IPS-18c (cell line): ENCODE measurements around the gene NSMF.

ENCODE experiments used
- H3K4me3 ChIP-seq: 2 replicates; pipeline ENCODE4 v1.7.0; 2013; ENCODE audit warnings: low read depth, mild to moderate bottlenecking, low read length, moderate library complexity; ENCODE audit not compliant: insufficient read depth
- H3K9me3 ChIP-seq: one replicate; pipeline ENCODE4 v1.6.1; 2013; ENCODE audit warnings: mild to moderate bottlenecking, low read length, moderate library complexity; ENCODE audit not compliant: control insufficient read depth, insufficient read depth

The NSMF gene

GRCh38 chr9:137429974-137430722 is 29.0 kb downstream of the NSMF start:
- Histone ChIP-seq H3K4me3 (no peak overlapping the region), H3K9me3 (no peaks in the 10 kb centered on the region)

DNA sequence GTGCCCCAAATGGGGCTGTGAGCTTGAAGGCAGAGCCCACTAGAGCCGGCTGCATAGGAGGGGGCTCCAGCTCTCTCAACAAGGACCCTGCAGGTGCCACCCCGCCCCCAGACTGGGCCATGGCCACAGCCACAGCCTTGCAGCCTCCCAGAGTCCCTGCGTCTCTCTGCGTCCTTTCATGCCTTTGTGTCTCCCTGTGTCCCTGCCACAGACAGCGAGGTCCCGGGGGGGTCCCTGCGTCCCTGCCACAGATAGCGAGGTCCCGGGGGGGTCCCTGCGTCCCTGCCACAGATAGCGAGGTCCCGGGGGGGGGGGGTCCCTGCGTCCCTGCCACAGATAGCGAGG is 29.6 kb downstream of the NSMF start:
- no peaks in the 10 kb centered on the region for H3K9me3 ChIP-seq
- H3K4me3 ChIP-seq = no peak overlapping the region

- Histone ChIP-seq H3K9me3 (no peaks in the 10 kb centered on the region), H3K4me3 (no peak overlapping the region)
Observed at GRCh38 chr9:137428841-137429545, 30.1 kb downstream of the NSMF start.

- H3K4me3 ChIP-seq = no peak overlapping the region
- H3K9me3 ChIP-seq = no peaks in the 10 kb centered on the region
Observed at GRCh38 chr9:137428311-137428630, 30.9 kb downstream of the NSMF start.

GRCh38 chr9:137427454-137428310 is 31.5 kb downstream of the NSMF start:
- Histone ChIP-seq H3K4me3 (no peak overlapping the region), H3K9me3 (no peaks in the 10 kb centered on the region)

DNA sequence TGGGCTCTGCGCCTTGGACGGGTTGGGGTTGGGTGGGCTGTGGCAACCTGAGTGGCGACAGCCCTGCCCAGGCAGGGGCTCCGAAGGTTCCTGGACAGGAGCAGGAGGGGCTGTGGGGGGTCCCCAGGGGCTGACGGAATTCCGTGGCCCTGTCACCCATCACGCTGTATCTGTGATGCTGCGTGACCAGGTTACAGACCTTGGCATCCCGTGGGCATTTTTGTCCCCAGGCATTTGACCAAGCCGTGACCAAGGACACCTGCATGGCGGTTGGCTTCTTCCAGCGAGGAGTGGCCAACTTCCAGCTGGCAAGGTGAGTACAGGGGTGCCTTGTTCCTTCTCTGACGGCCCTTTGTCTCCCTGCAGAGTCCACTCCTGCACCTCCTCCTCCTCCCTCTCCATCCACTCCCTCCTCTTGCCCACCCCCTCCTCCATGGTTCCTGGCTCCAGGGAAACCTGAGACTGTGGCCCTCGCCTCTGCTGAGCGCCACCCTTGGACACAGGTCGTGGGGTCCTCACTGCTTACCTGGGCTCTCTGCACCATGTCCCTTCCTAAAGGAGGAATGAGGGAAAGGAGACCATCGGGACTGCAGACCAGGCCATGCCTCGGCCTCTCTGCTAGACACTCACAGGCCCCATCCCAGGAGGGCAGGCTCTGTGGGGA is 33.0 kb downstream of the NSMF start:
- no peaks in the 10 kb centered on the region for H3K9me3 ChIP-seq

GRCh38 chr9:137423514-137424291 is 35.4 kb downstream of the NSMF start:
- Histone ChIP-seq H3K4me3 (peak overlapping the region; percentile 52), H3K9me3 (no peaks in the 10 kb centered on the region)

More for the DNA sequence above, 33.0 kb downstream of the NSMF start:
- no peak overlapping the region for H3K4me3 ChIP-seq

DNA sequence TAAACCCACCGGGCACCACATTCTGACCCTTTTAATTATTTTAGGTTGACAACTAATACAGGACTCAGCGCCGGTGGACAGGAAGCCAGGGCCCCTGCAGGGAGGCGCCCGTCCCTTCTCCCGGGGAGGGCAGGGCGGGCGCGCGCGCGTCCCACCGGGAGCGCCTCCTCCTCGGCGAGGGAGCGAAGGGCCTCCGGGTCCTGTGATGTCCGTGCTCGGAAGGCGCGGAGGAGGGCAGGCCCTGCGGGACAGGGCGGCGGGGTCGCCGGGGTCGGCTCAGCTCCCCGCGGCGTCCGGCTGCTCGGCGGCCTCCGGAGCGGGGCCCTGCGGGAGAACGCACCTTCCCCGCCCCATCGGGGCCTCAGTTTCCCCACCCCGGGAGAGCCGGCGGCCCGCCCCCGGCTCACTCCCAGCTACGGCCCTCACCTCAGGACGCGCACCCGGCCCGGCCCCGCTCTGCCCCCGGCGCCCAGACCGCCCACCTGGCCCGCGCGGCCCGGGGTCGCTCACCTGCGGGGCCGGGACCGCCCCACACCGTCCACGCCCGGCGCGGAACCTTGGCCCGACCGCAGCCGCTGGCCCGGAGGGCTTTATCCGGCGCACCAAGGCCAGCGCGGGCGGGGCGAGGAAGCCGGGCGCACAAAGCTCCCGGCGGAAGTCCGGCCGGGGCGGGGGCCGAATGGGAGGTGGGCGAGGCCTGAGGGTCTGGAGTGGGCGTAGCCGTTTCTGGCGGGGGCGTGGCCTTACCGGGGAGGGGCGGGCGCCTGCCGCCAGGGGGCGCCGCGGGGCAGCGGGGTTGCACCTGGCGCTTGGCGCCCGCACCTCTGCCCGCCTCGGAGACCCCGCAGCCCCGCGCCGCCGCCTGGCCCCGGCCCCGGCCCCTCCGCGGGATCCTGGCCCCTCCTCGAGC is 36.3 kb downstream of the NSMF start, which contains the start of the genes EXD3 and NOXA1:
Gene EXD3, minus strand, starts transcription at position 559 of the 910 bp plus-strand sequence. CDS start 27,805 bp downstream, outside the sequence.
Gene NOXA1, plus strand, starts transcription at position 790 of the 910 bp plus-strand sequence. CDS start 137 bp downstream, outside the sequence.
- Histone ChIP-seq H3K4me3 (peak within 1 kb of the TSS; percentile 76), H3K9me3 (no peaks in the 10 kb centered on the region)

DNA sequence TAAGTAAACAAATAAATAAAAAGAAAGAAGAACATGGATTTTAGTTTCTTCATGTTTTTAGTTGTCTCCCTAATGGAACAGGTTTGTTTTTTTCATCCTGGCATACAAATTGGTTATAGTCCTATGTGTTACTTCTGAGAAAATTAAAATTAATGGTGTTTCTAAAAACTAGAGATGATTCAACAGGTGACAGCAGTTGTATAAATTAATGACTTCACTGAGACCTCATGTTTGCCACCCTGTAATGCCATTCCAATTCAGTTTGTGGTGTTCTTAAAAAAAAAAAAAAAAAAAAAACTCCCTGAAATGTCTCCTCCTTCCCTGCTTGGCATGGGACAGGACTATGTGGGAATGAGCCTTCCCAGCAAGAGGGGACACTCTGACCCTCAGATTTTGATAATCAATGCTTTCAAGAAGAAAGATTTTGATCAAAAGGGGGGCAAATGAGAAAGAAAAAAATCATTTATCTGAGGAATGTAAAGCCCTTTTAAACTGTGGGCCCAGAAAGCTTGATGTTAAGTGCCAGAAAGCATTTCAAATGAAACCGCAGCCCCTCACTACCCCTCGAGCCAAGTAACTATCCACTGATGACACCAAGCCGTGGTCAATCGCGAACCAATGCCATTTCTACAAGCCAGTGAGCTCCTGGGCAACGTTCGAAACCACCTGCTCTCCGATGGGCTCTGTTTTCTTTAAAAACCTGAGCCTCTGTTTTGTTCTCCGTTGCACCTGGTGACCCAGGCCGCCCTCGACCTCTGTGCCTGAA is 37.1 kb downstream of the NSMF start:
- peak overlapping the region; percentile 76 for H3K4me3 ChIP-seq
- no peaks in the 10 kb centered on the region for H3K9me3 ChIP-seq

- Histone ChIP-seq H3K9me3 (no peaks in the 10 kb centered on the region), H3K4me3 (no peak overlapping the region)
Observed at GRCh38 chr9:137417161-137418021, 41.7 kb downstream of the NSMF start.

DNA sequence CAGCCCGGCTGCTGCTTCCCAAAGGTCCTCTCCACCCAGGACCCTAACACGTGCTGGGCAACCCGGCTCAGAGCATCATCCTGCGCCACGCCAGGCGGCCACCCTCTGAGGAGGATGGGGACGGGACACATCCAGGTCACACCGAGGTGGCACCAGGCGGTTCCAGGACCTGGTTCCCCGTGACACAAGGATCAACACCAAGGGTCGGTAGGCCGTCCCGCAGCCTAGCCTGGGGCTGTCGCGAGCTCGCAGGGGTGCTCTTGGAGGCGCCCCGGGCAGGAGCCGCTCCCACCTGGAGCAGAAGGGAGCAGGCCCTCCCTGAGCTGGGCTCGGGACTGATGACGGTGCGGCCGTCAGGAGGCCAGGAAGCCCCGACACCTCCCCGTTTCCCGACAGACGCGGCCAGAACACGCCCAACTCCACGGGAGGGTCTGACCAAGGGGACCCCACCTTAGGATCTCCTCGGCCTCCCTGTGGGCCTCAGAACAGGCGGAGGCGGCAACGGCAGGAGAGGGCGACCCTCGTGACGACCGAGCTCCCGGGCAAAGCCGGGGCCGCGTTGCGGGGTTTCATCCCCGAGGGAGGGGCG is 42.5 kb downstream of the NSMF start:
- Histone ChIP-seq H3K9me3 (no peaks in the 10 kb centered on the region), H3K4me3 (no peak overlapping the region)

DNA sequence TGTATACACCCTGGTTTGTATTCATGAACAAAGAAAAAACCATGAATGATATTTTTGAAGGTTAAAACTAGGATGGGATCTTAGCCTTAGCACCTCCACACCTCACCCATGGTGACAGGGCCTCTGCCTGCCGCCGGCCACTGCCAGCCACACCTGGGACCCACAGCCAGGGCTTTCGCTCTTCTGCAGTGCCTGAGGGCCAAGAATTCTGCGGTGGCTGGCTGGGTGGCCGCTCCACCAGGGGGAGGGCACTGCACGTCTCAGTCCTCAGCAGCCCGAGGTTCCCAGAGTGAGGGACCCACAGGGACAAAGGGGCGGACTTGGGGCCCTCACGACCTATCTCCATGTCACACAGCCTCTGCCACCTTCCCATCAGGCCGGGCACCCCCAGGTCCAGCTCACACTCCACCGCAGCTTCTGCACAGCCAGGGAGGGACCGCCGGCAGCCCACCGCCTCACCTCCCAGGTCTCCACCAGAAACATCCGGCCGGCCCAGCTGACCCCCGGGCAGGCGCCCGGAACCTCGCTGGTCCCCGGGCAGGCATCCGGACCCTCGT is 43.0 kb downstream of the NSMF start:
- no peaks in the 10 kb centered on the region for H3K9me3 ChIP-seq
- no peak overlapping the region for H3K4me3 ChIP-seq

DNA sequence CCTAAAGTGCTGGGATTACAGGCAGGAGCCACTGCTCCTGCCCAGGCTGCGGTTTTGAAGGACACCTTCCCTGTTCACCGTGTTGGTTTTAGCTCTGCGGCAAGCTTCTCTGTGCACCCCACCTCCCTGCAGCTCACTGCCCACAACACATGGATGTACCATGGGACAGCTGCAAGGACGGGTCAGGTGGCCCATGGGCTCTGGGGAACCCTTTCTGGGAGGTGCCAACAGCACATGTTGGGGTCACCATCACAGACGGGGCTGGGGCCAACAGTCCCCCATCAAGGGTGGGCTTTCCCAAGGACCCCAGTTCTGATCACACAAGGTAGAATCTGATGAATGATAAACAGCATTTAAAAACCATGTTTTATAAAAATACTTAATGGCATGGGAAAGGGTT is 43.7 kb downstream of the NSMF start:
- Histone ChIP-seq H3K4me3 (no peak overlapping the region), H3K9me3 (no peaks in the 10 kb centered on the region)

DNA sequence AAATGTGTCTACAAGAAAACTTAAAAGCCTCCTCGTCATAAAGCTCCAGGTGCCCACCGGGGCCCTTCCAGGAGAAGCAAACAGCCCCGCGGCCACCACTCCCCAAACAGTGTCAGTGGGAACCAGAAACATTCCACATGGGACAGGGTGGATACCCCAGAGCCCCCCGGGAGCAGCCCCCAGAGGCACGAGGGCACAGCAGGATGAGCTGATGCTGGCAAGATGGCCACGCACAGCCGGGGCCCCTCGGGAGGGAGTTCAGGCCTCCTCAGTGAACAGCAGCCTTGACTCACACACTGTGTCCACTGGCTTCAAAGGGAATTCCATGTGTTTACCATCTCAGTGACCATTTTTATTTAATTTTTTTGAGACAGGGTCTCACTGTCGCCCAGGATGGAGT is 46.7 kb downstream of the NSMF start:
- Histone ChIP-seq H3K4me3 (no peak overlapping the region), H3K9me3 (no peaks in the 10 kb centered on the region)
